Body of pancreas (tissue), 4 donors: ENCODE measurements around the gene HNRNPC.

Experiments
- CTCF ChIP-seq, 7 experiments: fragments of 450-650 bp in 4 of 7; fragments of 200-600 bp in 3 of 7; sonication (generic) in 3 of 7; IDR thresholded peaks; one replicate each; pipeline ENCODE4 v1.5.1; 2016 to 2019; ENCODE audit warnings: antibody characterized with exemption in 7 of 7
- POLR2A ChIP-seq, 3 donors: fragments of 450-650 bp; IDR thresholded peaks; one replicate each; pipeline ENCODE4 v1.6.1; 2016; ENCODE audit warnings: antibody characterized with exemption in 3 of 3, mild to moderate bottlenecking in 2 of 3

GRCh38 chr14:21309238-21309636 is 40.0 kb upstream of the HNRNPC start:
- no peak for TF ChIP-seq CTCF (IDR thresholded peaks at IDR 0.05)
- no peak for TF ChIP-seq POLR2A (IDR thresholded peaks at IDR 0.05)
